Keratinocyte (primary cell): Measurements from ENCODE around the gene SENP8.

Experiments
- CTCF ChIP-seq, 3 experiments: IDR thresholded peaks in 1 of 3; conservative IDR thresholded peaks in 1 of 3; optimal IDR thresholded peaks in 1 of 3; 2 replicates in 2 of 3; 3 replicates in 1 of 3; pipeline versions ENCODE3 to v1.5.1; 2011; ENCODE audit warnings: low read length in 3 of 3, mild to moderate bottlenecking in 3 of 3, moderate library complexity in 2 of 3, control low read depth in 1 of 3, inconsistent platforms in 1 of 3; ENCODE audit not compliant: insufficient read depth in 2 of 3; ENCODE audit errors: extremely low read depth in 1 of 3
- EZH2 ChIP-seq: IDR thresholded peaks from one replicate; pipeline ENCODE4 v1.6.1; 2012; ENCODE audit warnings: inconsistent platforms, mild to moderate bottlenecking, low read length, moderate library complexity

GRCh38 chr15:72172796-72173195, 54.6 kb downstream of the SENP8 start:
- TF ChIP-seq EZH2 (no peak), CTCF (optimal IDR thresholded peaks at IDR 0.05 in 1 of 3, IDR thresholded peaks at IDR 0.05 in 1 of 3, conservative IDR thresholded peaks at IDR 0.05 in 1 of 3; ENCODE audit: extremely low read depth in 1 of 3, insufficient read depth in 2 of 3, low read length in 3 of 3) (no peak)
